PC-9 (cell line): ENCODE results near the gene SLC6A3. TPM values are rescaled to one million over a fixed set of nuclear protein-coding genes. Genes with fewer than 3 reads are reported as not detected.

Experiments
- BruUV-seq: library from RNA; stranded (reverse); fragments of 400-500 nt; replicated peaks from 2 replicates; lab custom pipeline; 2021; lab: Mats Ljungman, UMichigan
- CTCF ChIA-PET: fragments of 300-600 bp; sonication (Branson Sonifier 250); formaldehyde crosslinking; loops from one replicate; lab custom pipeline; 2022; ENCODE audit warnings: antibody characterized with exemption; lab: Charles Lee
- POLR2A ChIA-PET: fragments of 300-600 bp; sonication (Branson Sonifier 250); formaldehyde crosslinking; loops from one replicate; lab custom pipeline; 2022; ENCODE audit warnings: antibody characterized with exemption; ENCODE audit not compliant: unreplicated experiment; lab: Charles Lee
- DNase-seq, 2 experiments: peaks; one replicate each; pipeline versions ENCODE4 v3.0.0 to v3.0.0-alpha.2; 2015 to 2022; ENCODE audit warnings: mixed read lengths in 1 of 2
- H2AFZ ChIP-seq: fragments of 200-600 bp; sonication (generic); 2 replicates; pipeline ENCODE4 v1.8.1; 2017; ENCODE audit warnings: antibody characterized with exemption
- H3F3A ChIP-seq: fragments of 200-600 bp; sonication (generic); 2 replicates; pipeline ENCODE4 v1.8.1; 2017; ENCODE audit warnings: antibody characterized with exemption, mild to moderate bottlenecking, low read depth; ENCODE audit not compliant: insufficient read depth
- H3K27ac ChIP-seq: fragments of 200-600 bp; sonication (generic); 2 replicates; pipeline ENCODE4 v1.6.1; 2016; ENCODE audit warnings: mixed run types
- H3K27me3 ChIP-seq: fragments of 200-600 bp; sonication (generic); 2 replicates; pipeline ENCODE4 v1.6.1; 2016; ENCODE audit warnings: low read depth, mixed run types; ENCODE audit not compliant: insufficient read depth
- H3K36me3 ChIP-seq: fragments of 200-600 bp; sonication (generic); 2 replicates; pipeline ENCODE4 v1.6.1; 2016; ENCODE audit warnings: low read depth, mixed run types
- H3K4me1 ChIP-seq: fragments of 200-600 bp; sonication (generic); replicated peaks from 2 replicates; pipeline ENCODE4 v1.6.1; 2016; ENCODE audit warnings: mixed run types; ENCODE audit not compliant: insufficient read depth
- H3K4me2 ChIP-seq: fragments of 200-600 bp; sonication (generic); 2 replicates; pipeline ENCODE4 v1.6.1; 2017; ENCODE audit warnings: mixed run types
- H3K4me3 ChIP-seq: fragments of 200-600 bp; sonication (generic); 2 replicates; pipeline ENCODE4 v1.6.1; 2016; ENCODE audit warnings: mixed run types
- H3K79me2 ChIP-seq: fragments of 200-600 bp; sonication (generic); 2 replicates; pipeline ENCODE4 v1.6.1; 2017; ENCODE audit warnings: low read depth, mixed run types
- H3K9me2 ChIP-seq: fragments of 200-600 bp; sonication (generic); 2 replicates; pipeline ENCODE4 v1.8.1; 2017; ENCODE audit warnings: mild to moderate bottlenecking; ENCODE audit not compliant: insufficient read depth
- H3K9me3 ChIP-seq: fragments of 200-600 bp; sonication (generic); 2 replicates; pipeline ENCODE4 v1.8.1; 2016; ENCODE audit warnings: low read depth; ENCODE audit not compliant: insufficient read depth
- H4K20me1 ChIP-seq: fragments of 200-600 bp; sonication (generic); 2 replicates; pipeline ENCODE4 v1.8.1; 2017; ENCODE audit not compliant: insufficient read depth
- EZH2 ChIP-seq: fragments of 200-600 bp; sonication (generic); IDR thresholded peaks from 2 replicates; pipeline ENCODE4 v1.8.0; 2017; ENCODE audit warnings: antibody characterized with exemption, low read depth
- intact Hi-C: fragments of 100-400 bp; cut with micrococcal nuclease; formaldehyde crosslinking; loops from one replicate; pipeline ENCODE4 v1.10.0; 2022; ENCODE audit not compliant: unreplicated experiment
- total RNA-seq: library from RNA; stranded (reverse); gene quantifications from 2 replicates; pipeline ENCODE4 v1.2.3, GENCODE V29; 2021
- TF ChIP-seq, protein P1 (sequence below): fragments of 200-600 bp; sonication (generic); conservative IDR thresholded peaks from 2 replicates; pipeline ENCODE4 v1.6.1; 2017; ENCODE audit warnings: mixed run types, antibody characterized with exemption, mild to moderate bottlenecking, moderate library complexity

Gene SLC6A3
- total RNA-seq, 1 experiment from 2014 or later = not detected

DNA sequence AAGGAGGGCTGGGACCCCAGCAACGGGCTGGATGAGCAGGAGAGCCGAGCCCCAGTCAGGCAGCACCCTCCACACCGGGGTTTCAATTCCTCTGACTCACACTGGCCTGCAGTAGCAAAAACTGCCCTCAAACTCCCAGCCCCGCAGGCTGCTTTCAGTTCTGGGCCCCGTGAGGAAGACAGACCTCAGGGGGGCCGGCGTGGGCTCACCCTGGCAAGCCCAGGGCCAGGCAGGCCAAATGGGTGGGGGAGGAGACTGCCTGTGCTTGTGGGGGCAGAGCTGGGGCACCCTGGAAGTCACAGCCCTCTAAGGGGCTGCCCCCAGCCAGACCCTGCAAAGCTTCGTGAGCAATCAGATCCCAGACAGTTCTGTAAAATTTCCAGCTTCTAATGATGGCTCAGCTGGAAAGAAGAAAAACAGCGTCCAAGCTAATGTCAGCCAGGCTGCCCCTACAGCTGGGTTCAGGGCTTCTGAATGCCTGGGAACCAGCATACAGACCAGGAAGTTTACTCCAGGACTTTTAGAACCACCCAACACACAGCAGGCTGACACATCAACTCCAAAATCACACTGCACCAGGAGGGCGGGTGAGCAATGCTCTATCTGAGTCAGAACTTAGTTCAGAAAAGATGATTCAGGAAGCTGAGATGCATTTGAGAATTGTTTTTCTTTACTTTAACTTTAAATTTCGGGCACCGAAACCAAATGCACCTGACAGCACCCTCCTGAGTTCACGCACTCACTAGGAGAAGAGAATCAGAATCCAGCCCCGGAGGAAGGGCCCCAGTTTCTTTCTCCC, 43.8 kb upstream of the SLC6A3 start:
- POLR2A ChIA-PET = no interaction called here
- H2AFZ ChIP-seq = no peak overlapping the region
- no peaks in the 10 kb centered on the region for H3K4me1 ChIP-seq
- intact Hi-C loops = no loop called here
- no peak overlapping the region for H3K27ac ChIP-seq
- CTCF ChIA-PET = no interaction called here
- H3F3A ChIP-seq = no peaks in the 10 kb centered on the region
- peaks cover 43% of the 10 kb centered on the region for H4K20me1 ChIP-seq
- DNase-seq = no peak
- no peaks in the 10 kb centered on the region for H3K9me3 ChIP-seq
- BruUV-seq = no TSS peak
- H3K4me3 ChIP-seq = no peak overlapping the region
- no peaks in the 10 kb centered on the region for H3K27me3 ChIP-seq
- no peaks in the 10 kb centered on the region for H3K9me2 ChIP-seq
- peaks cover 4% of the 10 kb centered on the region; the same call in 1 of the 2 replicates for H3K36me3 ChIP-seq
- H3K4me2 ChIP-seq = no peak overlapping the region
- H3K79me2 ChIP-seq = no peaks in the 10 kb centered on the region
- no peak for TF ChIP-seq EZH2
- TF ChIP-seq, protein P1, sequence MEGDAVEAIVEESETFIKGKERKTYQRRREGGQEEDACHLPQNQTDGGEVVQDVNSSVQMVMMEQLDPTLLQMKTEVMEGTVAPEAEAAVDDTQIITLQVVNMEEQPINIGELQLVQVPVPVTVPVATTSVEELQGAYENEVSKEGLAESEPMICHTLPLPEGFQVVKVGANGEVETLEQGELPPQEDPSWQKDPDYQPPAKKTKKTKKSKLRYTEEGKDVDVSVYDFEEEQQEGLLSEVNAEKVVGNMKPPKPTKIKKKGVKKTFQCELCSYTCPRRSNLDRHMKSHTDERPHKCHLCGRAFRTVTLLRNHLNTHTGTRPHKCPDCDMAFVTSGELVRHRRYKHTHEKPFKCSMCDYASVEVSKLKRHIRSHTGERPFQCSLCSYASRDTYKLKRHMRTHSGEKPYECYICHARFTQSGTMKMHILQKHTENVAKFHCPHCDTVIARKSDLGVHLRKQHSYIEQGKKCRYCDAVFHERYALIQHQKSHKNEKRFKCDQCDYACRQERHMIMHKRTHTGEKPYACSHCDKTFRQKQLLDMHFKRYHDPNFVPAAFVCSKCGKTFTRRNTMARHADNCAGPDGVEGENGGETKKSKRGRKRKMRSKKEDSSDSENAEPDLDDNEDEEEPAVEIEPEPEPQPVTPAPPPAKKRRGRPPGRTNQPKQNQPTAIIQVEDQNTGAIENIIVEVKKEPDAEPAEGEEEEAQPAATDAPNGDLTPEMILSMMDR = no peak

DNA sequence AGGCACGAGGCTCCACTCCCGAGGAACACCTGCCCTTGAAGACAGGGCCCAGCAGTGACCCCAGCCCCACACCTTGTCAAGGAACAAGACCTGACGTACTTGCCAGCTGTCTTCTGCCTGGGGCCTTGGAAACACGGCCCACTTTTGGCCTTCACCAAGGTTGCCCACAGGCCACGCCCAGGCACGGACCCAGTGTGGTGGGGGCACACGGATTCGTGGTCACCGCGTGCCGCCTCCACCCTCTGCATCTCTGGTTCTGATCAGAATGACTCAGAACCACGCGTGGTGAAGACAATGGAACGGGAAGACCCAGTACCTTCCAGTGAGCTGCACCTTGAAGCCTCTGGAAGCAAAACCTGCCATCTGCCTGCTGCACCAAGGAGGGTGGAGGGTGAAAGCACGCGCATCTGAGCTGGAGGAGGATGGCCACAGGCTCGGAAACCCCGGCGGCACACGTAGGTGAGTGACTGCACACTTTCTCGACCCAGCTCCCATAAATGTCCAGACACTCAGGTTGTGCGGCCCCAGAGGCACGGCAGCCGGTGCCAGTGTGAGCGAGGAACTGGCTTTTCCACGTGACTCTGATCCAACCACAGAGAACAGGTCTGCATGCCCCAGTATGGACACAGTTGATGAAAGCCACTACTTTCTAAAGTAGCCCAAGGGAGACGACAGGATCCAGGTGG, 42.0 kb upstream of the SLC6A3 start:
- no peaks in the 10 kb centered on the region for H3K9me3 ChIP-seq
- TF ChIP-seq EZH2 = no peak
- TF ChIP-seq, protein P1 = no peak
- POLR2A ChIA-PET = no interaction called here
- no peak overlapping the region for H2AFZ ChIP-seq
- no peak overlapping the region for H3K4me3 ChIP-seq
- DNase-seq = no peak
- H3K27me3 ChIP-seq = no peaks in the 10 kb centered on the region
- H3K4me1 ChIP-seq = no peaks in the 10 kb centered on the region
- H3K4me2 ChIP-seq = no peak overlapping the region
- CTCF ChIA-PET = no interaction called here
- intact Hi-C loops = no loop called here
- no peaks in the 10 kb centered on the region for H3K9me2 ChIP-seq
- H3K36me3 ChIP-seq = peaks cover 4% of the 10 kb centered on the region; the same call in 1 of the 2 replicates
- no peaks in the 10 kb centered on the region for H3F3A ChIP-seq
- no peaks in the 10 kb centered on the region for H3K79me2 ChIP-seq
- H3K27ac ChIP-seq = no peak overlapping the region
- peaks cover 27% of the 10 kb centered on the region for H4K20me1 ChIP-seq
- BruUV-seq = no TSS peak

DNA sequence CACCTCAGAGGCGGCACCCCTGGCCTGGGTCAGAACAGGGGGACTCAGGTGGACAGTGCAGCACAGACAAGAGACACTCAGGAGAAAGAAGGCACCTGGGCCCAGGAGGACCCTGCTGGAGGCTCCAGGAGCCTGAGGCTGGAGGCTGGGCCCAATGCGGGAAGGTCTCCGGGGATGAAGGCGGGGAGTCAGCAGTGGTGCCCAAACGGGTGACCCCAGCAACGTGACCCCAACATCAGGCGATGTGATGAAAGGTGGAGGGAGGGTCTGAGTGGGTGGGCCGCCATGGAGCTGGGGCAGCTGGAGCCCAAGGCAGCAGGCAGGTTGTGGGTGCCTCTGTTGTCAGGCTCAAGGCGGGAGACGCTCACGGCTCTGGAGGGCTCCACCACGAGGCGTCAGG, 41.0 kb upstream of the SLC6A3 start:
- peaks cover 33% of the 10 kb centered on the region for H4K20me1 ChIP-seq
- H3K36me3 ChIP-seq = 0 out of 2 replicates have a peak, but pooled peaks cover 4% of the 10 kb centered on the region
- H3K4me2 ChIP-seq = no peak overlapping the region
- H2AFZ ChIP-seq = no peak overlapping the region
- no peak overlapping the region for H3K4me3 ChIP-seq
- no TSS peak for BruUV-seq
- intact Hi-C loops = no loop called here
- no peak overlapping the region for H3K27ac ChIP-seq
- ChIA-PET POLR2A (no interaction called here), CTCF (no interaction called here)
- H3K9me3 ChIP-seq = no peaks in the 10 kb centered on the region
- DNase-seq = no peak
- no peaks in the 10 kb centered on the region for H3K9me2 ChIP-seq
- H3K79me2 ChIP-seq = no peaks in the 10 kb centered on the region
- H3F3A ChIP-seq = no peaks in the 10 kb centered on the region; the same call in 1 of the 2 replicates
- no peaks in the 10 kb centered on the region for H3K4me1 ChIP-seq
- TF ChIP-seq EZH2 = no peak
- TF ChIP-seq, protein P1 = no peak
- H3K27me3 ChIP-seq = no peaks in the 10 kb centered on the region
